ENCODE data around the gene CFAP61. TPM values are rescaled to one million over a fixed set of nuclear protein-coding genes. Genes with fewer than 3 reads are reported as not detected.

The CFAP61 gene
- total and polyA plus RNA-seq, 9 of the 15 experiments (the other 6 are each of a cell fraction or from before 2014, with no cell fraction given): 0.11 TPM; not detected in 8

- no peak overlapping the region for H3K4me3 ChIP-seq
- no peak overlapping the region for H3K4me2 ChIP-seq (ENCODE audit: insufficient read depth, low read length)
- no peak for ATAC-seq
- H3K79me2 ChIP-seq (ENCODE audit: control insufficient read depth, insufficient read depth, low read length): no peaks in the 10 kb centered on the region
- CTCF ChIA-PET (ENCODE audit: low intra/inter-chr PET ratio): no interaction called here
- H3K9ac ChIP-seq (ENCODE audit: insufficient read depth in 1 of 2, low read depth in 2 of 2, low read length in 2 of 2): no peak overlapping the region
- BruUV-seq (replicated peaks): no TSS peak
- intact Hi-C loops (cut with micrococcal nuclease) (no loop called here), in situ Hi-C loops (cut with MboI) (no loop called here)
- TF ChIP-seq POU5F1 (IDR thresholded peaks at IDR 0.05; ENCODE audit: borderline replicate concordance, low read depth, low read length, partially characterized antibody) (no peak), ZNF695 (CRISPR knock-in tag; IDR thresholded peaks at IDR 0.05) (no peak), MAFF (IDR thresholded peaks at IDR 0.05; ENCODE audit: low read length) (no peak), MED1 (CRISPR knock-in tag; IDR thresholded peaks at IDR 0.05; ENCODE audit: borderline replicate concordance) (no peak), HBP1 (CRISPR knock-in tag; IDR thresholded peaks at IDR 0.05) (no peak), MYBL2 (IDR thresholded peaks at IDR 0.05; ENCODE audit: low read depth) (no peak), MYBL2 (CRISPR knock-in tag; IDR thresholded peaks at IDR 0.05; ENCODE audit: borderline replicate concordance) (no peak), ZNF282 (CRISPR knock-in tag; IDR thresholded peaks at IDR 0.05) (no peak), TEAD1 (CRISPR knock-in tag; IDR thresholded peaks at IDR 0.05) (no peak)
- TF ChIP-seq, protein P1, sequence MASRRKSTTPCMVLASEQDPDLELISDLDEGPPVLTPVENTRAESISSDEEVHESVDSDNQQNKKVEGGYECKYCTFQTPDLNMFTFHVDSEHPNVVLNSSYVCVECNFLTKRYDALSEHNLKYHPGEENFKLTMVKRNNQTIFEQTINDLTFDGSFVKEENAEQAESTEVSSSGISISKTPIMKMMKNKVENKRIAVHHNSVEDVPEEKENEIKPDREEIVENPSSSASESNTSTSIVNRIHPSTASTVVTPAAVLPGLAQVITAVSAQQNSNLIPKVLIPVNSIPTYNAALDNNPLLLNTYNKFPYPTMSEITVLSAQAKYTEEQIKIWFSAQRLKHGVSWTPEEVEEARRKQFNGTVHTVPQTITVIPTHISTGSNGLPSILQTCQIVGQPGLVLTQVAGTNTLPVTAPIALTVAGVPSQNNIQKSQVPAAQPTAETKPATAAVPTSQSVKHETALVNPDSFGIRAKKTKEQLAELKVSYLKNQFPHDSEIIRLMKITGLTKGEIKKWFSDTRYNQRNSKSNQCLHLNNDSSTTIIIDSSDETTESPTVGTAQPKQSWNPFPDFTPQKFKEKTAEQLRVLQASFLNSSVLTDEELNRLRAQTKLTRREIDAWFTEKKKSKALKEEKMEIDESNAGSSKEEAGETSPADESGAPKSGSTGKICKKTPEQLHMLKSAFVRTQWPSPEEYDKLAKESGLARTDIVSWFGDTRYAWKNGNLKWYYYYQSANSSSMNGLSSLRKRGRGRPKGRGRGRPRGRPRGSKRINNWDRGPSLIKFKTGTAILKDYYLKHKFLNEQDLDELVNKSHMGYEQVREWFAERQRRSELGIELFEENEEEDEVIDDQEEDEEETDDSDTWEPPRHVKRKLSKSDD (conservative IDR thresholded peaks at IDR 0.05; ENCODE audit: low read length): no peak
- TF ChIP-seq, protein P2, sequence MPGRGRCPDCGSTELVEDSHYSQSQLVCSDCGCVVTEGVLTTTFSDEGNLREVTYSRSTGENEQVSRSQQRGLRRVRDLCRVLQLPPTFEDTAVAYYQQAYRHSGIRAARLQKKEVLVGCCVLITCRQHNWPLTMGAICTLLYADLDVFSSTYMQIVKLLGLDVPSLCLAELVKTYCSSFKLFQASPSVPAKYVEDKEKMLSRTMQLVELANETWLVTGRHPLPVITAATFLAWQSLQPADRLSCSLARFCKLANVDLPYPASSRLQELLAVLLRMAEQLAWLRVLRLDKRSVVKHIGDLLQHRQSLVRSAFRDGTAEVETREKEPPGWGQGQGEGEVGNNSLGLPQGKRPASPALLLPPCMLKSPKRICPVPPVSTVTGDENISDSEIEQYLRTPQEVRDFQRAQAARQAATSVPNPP (IDR thresholded peaks at IDR 0.05; ENCODE audit: borderline replicate concordance, insufficient read depth, insufficient read length): no peak
- no peak overlapping the region for H3K27ac ChIP-seq (ENCODE audit: extremely low read depth, low read depth, low read length)
- H2AFZ ChIP-seq (ENCODE audit: low read depth, low read length): no peak overlapping the region
- peaks cover 0 to 13% of the 10 kb centered on the region in 2 experiments; a peak in 3 of 5 replicates for H3K27me3 ChIP-seq (ENCODE audit: control insufficient read depth in 2 of 2, insufficient read depth in 2 of 2, low read length in 2 of 2)
- POLR2A ChIA-PET: no interaction called here
- no peaks in the 10 kb centered on the region for H3K36me3 ChIP-seq (ENCODE audit: control insufficient read depth, insufficient read depth, low read length)
- no peaks in the 10 kb centered on the region for H3K9me3 ChIP-seq (replicated peaks; ENCODE audit: control insufficient read depth, insufficient read depth, low read depth, low read length)
- no peaks in the 10 kb centered on the region for H3K9me1 ChIP-seq (ENCODE audit: control insufficient read depth, insufficient read depth, low read length)
- no peak for DNase-seq (ENCODE audit: extremely low read depth in 1 of 4, low spot score in 3 of 4)
- no peak for FAIRE-seq
- H4K20me1 ChIP-seq (replicated peaks; ENCODE audit: control insufficient read depth, insufficient read depth, low read length): no peaks in the 10 kb centered on the region
- H3K4me1 ChIP-seq (replicated peaks in 1 of 2; ENCODE audit: control insufficient read depth in 2 of 2, insufficient read depth in 2 of 2, low read length in 2 of 2): peaks cover 0 to 5% of the 10 kb centered on the region in 2 experiments; a peak in 2 of 5 replicates
- 0% methylated on average over 8 of the region's 11 CpGs for WGBS (ENCODE audit: insufficient coverage, low coverage, missing lambda C conversion rate)
Observed at GRCh38 chr20:20231528-20232298, 179.4 kb downstream of the CFAP61 start.
